ENCODE data around the gene PRIM2. TPM values are rescaled to one million over a fixed set of nuclear protein-coding genes. Genes with fewer than 3 reads are reported as not detected.
"Not testable (repeated sequence)": the region's sequence is repeated elsewhere in the genome, so short reads cannot be mapped to it uniquely, and the experiment has no call there.

Gene PRIM2
- total RNA-seq, 2 experiments from 2014 or later: 36.0 to 38.1 TPM

DNA sequence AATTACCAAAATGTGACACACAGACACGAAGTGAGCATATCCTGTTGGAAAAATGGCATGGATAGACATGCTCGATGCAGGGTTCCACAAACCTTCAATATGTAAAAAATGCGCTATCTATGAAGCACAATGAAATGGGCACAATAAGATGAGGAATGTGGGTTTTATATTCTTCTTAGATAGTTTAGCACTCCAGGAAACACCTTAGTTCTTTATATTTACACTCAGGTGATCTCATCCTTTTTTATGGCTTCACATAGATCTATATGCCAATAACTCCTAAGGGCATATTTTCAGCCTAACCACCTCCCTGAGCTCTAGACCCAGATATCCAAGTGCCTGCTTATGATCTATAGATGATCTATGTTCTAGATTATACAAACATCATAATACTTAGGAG lies 244.8 kb downstream of the PRIM2 start:
- CTCF ChIA-PET, POLR2A ChIA-PET: not testable (repeated sequence)

DNA sequence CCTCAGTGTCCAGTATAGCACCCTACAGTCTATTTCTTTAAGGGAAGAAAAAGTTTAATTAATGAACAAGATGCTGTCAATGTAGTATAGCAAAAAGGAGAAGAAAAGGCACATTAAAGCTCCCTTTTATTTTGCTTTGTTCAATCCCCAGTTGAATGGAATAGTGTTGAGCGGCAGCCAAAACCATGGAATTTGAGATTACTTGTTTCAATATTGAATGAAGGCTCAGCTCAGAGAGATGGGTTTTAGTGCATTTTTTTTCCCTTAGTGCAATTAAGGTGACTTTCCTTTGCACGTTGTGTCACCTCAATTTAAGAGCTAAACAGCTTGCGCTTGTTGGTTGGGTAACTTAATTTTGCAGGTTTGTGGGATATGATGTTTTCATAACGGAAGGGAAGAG lies 254.7 kb downstream of the PRIM2 start:
- CTCF ChIA-PET, POLR2A ChIA-PET: not testable (repeated sequence)

GRCh38 chr6:57572844-57573243 lies 255.4 kb downstream of the PRIM2 start:
- CTCF ChIA-PET, POLR2A ChIA-PET: not testable (repeated sequence)

DNA sequence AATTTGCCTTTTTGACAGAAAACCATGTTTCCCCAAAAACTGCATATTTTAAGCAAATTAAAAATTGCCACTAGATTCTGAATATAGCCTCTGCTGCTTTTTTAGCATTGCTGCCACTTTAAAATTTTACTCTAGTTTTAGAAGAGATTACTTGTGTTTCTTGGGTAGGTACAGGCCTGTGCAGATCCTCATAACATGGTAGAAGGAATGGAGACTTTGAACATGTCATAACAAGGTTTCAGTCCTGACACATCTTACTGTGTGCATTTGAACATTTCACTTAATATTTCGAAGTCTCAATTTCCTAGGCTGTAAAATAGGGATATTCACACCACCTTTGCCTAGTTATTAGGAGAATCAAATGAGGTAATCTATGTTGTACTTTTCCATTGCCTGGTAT lies 259.6 kb downstream of the PRIM2 start:
- POLR2A ChIA-PET, CTCF ChIA-PET: not testable (repeated sequence)

- CTCF ChIA-PET, POLR2A ChIA-PET: not testable (repeated sequence)
These were observed 262.1 kb downstream of the PRIM2 start for GRCh38 chr6:57579489-57579888.

GRCh38 chr6:57581586-57581985 lies 264.2 kb downstream of the PRIM2 start:
- POLR2A ChIA-PET: not testable (repeated sequence)

DNA sequence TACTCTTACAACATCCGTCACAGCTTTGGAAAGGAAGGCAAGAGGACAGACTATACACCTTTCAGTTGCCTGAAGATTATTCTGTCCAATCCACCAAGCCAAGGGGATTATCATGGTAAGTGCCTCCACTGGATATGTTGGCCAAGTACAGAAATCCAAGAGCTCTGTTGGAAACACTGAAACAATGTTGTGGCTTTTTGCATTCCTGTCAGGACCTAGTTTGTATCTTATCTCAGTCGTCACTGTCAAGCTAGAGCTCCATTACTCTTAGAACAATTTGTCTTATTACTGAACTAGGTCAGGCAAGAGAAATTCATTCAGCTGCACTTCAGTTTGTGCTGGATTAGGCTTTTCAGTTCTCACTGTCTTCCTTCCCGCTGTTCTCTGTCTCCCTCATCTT lies 283.7 kb downstream of the PRIM2 start:
- POLR2A ChIA-PET, CTCF ChIA-PET: not testable (repeated sequence)

More at GRCh38 chr6:57581586-57581985, 264.2 kb downstream of the PRIM2 start:
- CTCF ChIA-PET: not testable (repeated sequence)

DNA sequence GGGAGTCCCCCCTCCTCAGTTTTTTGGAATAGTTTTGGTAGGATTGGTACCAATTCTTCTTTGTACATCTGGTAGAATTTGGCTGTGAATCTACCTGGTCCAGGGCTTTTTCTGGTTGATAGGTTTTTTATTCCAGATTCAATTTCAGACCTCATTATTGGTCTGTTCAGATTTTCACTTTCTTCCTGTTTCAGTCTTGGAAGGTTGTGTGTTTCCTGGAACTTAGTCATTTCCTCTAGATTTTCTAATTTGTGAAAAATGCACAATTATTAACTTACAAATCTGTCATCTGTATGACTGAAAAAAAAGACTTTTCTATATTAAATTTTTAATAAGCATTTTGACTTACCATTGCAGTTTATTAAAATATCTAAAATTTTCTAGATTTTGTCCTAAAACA lies 287.9 kb downstream of the PRIM2 start:
- CTCF ChIA-PET, POLR2A ChIA-PET: not testable (repeated sequence)

DNA sequence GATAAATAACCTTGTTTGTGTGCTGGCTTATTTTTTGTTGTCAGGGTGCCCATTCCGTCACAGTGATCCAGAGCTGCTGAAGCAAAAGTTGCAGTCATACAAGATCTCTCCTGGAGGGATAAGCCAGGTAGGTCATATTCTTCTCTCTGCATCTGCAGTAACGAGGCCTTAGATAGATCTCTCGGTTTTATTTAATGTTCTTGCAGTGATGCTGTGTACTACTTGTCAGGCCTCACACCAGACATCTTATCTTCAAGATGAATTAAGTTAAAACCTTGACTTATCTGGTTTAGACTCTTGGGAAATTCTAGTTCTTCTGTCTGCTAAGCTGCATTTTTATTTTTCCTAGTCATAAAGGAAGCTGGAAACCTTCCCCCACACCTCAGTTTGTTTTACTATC lies 288.9 kb downstream of the PRIM2 start:
- CTCF ChIA-PET, POLR2A ChIA-PET: not testable (repeated sequence)

DNA sequence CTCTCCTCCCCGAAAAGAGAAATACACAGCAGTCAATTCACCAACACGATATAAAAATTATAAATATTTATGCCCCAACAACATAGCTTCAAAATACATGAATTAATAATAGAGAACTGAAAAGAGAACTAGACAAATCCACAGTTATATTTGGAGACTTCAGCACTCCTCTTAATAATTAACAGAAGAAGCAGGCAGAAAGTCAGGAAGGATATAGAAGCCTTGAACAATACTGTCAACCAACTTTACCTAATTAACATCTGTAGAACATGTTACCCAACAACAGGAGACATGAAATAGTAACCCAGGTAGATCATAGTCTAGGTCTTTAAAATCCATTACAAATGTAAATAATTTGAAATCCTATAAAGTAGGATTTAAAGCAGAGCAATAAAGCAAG lies 293.2 kb downstream of the PRIM2 start:
- POLR2A ChIA-PET, CTCF ChIA-PET: not testable (repeated sequence)

GRCh38 chr6:57618959-57619358 lies 301.5 kb downstream of the PRIM2 start:
- POLR2A ChIA-PET, CTCF ChIA-PET: not testable (repeated sequence)

DNA sequence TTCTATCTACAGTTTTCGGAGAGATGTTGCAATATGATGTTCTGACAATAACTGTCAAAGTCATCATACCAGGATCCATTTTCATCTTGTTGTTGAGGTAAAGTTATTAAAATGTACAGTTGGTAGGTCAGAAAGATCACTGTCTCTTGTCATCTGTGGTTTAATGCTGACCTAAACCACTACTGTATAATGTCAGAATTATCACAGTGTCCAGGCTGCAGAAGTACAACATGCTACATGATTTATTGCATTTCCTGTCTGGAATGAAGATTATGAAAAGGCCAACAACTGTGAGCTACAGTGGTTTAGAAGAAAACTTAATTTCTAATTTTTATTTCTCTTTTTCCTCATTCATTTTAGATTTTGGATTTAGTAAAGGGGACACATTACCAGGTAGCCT lies 314.3 kb downstream of the PRIM2 start:
- CTCF ChIA-PET: not testable (repeated sequence)

GRCh38 chr6:57658526-57658925 lies 341.1 kb downstream of the PRIM2 start:
- POLR2A ChIA-PET, CTCF ChIA-PET: not testable (repeated sequence)

More for the DNA sequence above, 314.3 kb downstream of the PRIM2 start:
- POLR2A ChIA-PET: not testable (repeated sequence)

GRCh38 chr6:57659794-57660193 lies 342.4 kb downstream of the PRIM2 start:
- POLR2A ChIA-PET, CTCF ChIA-PET: not testable (repeated sequence)

DNA sequence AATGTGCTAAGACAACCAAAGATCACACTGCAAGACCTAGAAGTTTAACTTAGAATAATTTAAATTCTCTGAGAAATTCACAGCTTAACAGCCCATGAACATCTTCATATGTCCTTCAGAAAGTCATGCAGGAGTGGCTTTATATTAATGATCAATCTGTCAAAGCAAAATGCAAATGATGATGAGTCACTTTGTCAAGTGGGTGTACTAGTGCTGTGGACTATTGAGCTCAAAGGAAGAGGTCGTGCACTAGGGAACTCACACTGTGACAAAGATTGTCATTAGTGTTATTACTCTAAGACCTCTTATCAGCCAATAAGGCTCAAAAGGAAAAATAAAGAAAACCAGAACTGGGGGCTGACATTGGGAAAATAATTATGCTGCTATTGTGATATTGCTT lies 343.5 kb downstream of the PRIM2 start:
- POLR2A ChIA-PET, CTCF ChIA-PET: not testable (repeated sequence)

DNA sequence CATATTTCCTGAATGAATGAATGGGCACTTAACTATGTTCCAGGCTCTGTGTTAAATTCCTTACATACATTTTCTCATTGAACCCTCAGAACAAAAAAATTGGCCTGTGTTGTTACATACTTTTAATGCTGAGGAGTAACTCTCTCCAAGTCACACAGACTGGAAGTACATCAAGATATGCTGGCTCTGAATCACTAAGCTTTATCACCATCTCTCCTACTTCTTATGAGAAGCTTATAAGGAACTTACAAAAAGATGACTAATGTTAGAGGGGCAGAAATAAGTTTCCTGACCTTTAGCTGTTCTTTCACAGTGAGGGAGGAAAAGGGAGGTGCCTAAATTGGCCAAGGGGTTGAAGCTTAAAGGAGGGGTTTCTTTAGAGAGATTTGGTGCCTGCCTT lies 350.7 kb downstream of the PRIM2 start:
- POLR2A ChIA-PET: not testable (repeated sequence)

GRCh38 chr6:57671237-57671636 lies 353.8 kb downstream of the PRIM2 start:
- POLR2A ChIA-PET, CTCF ChIA-PET: not testable (repeated sequence)

More for the DNA sequence above, 350.7 kb downstream of the PRIM2 start:
- CTCF ChIA-PET: not testable (repeated sequence)

DNA sequence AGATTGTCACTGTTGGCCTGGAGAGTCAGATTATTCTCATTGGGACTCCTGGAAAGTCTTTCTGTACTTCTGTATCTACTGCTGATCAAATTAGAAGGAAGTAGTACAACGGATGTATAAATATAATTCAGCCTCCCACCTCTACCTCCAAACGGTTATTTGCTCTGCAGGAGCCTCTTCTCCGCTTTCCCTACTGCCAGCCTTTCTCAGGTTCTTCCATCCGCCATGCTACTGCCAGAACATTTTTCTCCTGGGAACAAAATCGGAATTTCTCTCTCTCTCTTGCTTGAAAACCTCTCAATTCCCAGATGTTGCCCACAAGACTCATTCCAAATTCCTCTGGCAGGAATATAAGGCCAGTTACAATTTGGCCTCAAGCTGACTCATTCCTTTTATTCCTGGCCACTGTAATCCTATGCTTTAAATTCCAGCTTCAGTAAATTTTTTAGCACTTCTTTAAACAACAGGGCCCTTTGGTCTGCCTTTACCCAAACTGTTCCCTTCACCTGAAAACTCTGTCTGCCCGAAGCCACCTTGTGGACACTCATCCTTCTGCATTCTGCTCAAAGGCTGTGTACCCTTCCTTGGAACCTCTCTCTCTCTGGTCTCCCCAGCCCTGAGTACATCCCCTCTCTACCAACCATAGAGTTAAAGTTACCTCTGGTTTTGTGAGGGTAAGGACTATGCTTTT lies 354.7 kb downstream of the PRIM2 start:
- CTCF ChIA-PET: interaction anchor here (0.7 kb wide), 1 partner anchor 774 kb away, joined by 4 read pairs; no protein-coding TSS in a partner anchor
- POLR2A ChIA-PET: not testable (repeated sequence)

- POLR2A ChIA-PET, CTCF ChIA-PET: not testable (repeated sequence)
These were observed 355.9 kb downstream of the PRIM2 start for GRCh38 chr6:57673281-57673680.

DNA sequence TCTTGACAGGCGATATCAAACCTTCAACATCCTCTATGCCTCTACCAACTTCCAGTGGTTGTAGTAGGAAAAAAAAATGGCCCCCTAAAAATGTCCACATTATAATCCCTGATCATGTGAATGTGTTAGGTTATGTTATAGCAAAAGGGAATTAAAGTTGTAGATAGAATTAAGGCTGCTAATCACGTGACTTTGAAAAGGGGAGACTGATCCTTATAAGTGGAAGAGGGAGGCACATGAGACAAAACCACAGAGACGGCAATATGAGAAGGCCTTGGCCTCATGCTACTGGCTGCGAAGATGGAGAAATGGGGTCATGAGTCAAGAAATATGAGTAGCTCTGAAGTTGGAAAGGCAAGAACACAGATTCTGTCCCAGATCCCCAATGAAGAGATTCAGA lies 358.0 kb downstream of the PRIM2 start:
- CTCF ChIA-PET, POLR2A ChIA-PET: not testable (repeated sequence)

DNA sequence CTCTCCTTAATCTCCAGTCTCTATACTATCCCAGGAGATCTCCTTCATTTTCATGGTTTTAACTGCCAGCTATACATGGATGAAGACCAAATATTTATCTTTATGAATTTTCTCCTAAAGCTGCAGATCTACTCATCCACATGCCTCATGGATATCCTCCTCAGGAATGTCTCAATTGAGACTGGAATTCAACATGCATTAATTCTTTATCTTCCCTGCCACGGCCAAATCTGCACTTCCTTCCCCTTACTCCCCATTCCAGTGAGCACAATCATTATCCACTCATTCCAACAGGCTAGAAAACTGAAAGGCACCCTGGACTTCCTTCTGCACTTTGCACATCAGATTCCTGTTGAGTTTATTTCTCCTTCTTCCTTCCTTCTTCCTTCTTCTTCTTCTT lies 379.0 kb downstream of the PRIM2 start:
- CTCF ChIA-PET, POLR2A ChIA-PET: not testable (repeated sequence)

Data from activated CD8-positive, alpha-beta memory T cell treated with anti-CD3 and anti-CD28 coated beads for 36 hours (primary cell).